Ishikawa (cell line): Measurements from ENCODE around the gene REXO2.

ENCODE experiments used
- CEBPB ChIP-seq: IDR thresholded peaks from 2 replicates; pipeline ENCODE4 v1.6.1; 2012
- EGR1 ChIP-seq: IDR thresholded peaks from 2 replicates; pipeline ENCODE4 v1.6.1; 2012
- NFIC ChIP-seq: IDR thresholded peaks from 2 replicates; pipeline ENCODE4 v1.6.1; 2012
- RAD21 ChIP-seq: IDR thresholded peaks from 2 replicates; pipeline ENCODE4 v1.6.1; 2012; ENCODE audit warnings: low read depth
- TAF1 ChIP-seq: IDR thresholded peaks from 2 replicates; pipeline ENCODE4 v1.6.1; 2012; ENCODE audit warnings: low read depth, mild to moderate bottlenecking
- TCF12 ChIP-seq: IDR thresholded peaks from 2 replicates; pipeline ENCODE4 v1.6.1; 2012; ENCODE audit warnings: low read depth
- TEAD4 ChIP-seq: IDR thresholded peaks from 2 replicates; pipeline ENCODE4 v1.6.1; 2012
- TF ChIP-seq, protein P1 (sequence below): IDR thresholded peaks from 2 replicates; pipeline ENCODE4 v1.6.1; 2012
- TF ChIP-seq, protein P2 (sequence below): IDR thresholded peaks from 2 replicates; pipeline ENCODE4 v1.6.1; 2012; ENCODE audit warnings: low read depth, mild to moderate bottlenecking

DNA sequence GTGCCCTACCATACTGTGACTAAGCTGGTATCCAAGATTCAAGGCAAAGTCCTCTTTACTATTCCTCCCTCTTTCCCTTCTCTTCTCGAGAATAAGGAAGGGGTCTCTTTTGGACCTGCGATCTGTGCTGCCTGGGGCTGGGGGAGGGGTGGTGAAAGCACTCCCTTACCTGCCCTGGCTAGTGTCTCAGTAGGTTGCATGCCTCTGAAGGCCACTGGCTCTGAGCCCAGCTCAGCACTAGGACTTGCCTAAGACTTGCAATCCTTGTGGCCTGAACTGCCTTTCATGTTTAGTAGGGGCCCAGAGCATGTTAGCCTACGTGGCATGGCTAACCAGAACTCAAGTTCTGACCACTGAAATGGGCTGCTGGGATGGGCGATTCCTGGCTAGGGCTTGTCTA, 13.0 kb upstream of the REXO2 start:
- TF ChIP-seq, protein P1, sequence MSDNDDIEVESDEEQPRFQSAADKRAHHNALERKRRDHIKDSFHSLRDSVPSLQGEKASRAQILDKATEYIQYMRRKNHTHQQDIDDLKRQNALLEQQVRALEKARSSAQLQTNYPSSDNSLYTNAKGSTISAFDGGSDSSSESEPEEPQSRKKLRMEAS, result no peak
- TF ChIP-seq CEBPB (no peak), RAD21 (no peak), EGR1 (no peak), TCF12 (no peak), TEAD4 (no peak), TAF1 (no peak), NFIC (no peak)
- TF ChIP-seq, protein P2, sequence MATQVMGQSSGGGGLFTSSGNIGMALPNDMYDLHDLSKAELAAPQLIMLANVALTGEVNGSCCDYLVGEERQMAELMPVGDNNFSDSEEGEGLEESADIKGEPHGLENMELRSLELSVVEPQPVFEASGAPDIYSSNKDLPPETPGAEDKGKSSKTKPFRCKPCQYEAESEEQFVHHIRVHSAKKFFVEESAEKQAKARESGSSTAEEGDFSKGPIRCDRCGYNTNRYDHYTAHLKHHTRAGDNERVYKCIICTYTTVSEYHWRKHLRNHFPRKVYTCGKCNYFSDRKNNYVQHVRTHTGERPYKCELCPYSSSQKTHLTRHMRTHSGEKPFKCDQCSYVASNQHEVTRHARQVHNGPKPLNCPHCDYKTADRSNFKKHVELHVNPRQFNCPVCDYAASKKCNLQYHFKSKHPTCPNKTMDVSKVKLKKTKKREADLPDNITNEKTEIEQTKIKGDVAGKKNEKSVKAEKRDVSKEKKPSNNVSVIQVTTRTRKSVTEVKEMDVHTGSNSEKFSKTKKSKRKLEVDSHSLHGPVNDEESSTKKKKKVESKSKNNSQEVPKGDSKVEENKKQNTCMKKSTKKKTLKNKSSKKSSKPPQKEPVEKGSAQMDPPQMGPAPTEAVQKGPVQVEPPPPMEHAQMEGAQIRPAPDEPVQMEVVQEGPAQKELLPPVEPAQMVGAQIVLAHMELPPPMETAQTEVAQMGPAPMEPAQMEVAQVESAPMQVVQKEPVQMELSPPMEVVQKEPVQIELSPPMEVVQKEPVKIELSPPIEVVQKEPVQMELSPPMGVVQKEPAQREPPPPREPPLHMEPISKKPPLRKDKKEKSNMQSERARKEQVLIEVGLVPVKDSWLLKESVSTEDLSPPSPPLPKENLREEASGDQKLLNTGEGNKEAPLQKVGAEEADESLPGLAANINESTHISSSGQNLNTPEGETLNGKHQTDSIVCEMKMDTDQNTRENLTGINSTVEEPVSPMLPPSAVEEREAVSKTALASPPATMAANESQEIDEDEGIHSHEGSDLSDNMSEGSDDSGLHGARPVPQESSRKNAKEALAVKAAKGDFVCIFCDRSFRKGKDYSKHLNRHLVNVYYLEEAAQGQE, result no peak
